Stimulated activated CD8-positive, alpha-beta memory T cell treated with anti-CD3 and anti-CD28 coated beads, Interleukin-4, amount 100 ng/mL, for 24 hours (primary cell): ENCODE data around the gene RBPJL.

Experiments used
- DNase-seq: peaks from one replicate; pipeline ENCODE4 v3.0.0-alpha.2; 2020; ENCODE audit warnings: low read depth

RBPJL gene

DNA sequence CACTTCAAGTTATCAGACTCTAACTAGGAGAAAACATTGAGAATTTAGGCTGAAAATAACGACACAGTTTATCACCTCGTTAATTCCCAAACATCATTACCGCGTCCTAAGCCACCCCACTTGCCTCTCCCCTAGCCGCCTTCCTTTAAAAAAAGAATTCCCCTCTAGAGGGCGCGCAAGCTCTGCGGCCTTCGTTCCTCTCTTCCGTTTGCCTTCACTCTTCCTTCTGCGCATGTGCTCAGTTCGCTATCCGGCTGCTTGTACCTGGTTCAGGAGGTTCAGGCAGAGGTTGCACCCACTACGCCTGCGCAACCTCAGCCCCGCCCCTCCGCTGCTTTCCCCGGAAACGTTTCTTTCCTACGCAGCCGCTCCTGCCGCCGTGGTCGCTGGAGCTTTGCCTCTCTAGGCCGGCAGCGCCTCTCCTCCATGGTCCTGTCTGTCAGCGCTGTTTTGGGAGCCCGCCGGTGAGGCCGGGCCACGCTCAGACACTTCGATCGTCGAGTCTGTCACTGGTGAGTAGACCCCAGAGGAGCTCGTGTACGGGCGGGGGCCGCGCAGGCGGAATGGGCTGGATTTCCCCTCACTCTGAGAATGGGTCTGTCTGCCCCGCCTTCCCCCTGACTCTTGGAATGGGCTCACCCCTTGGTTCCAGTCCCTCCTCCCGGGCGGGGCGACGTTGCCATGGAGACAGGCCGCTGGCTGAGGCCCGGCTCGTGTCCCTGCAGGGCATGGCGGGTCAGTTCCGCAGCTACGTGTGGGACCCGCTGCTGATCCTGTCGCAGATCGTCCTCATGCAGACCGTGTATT lies 56.4 kb downstream of the RBPJL start, which contains the start of gene SYS1:
Gene SYS1, plus strand, starts transcription at position 353 of the 807 bp plus-strand sequence. Its CDS starts 376 bp downstream, at position 729.
- DNase-seq = peak; percentile 97

DNA sequence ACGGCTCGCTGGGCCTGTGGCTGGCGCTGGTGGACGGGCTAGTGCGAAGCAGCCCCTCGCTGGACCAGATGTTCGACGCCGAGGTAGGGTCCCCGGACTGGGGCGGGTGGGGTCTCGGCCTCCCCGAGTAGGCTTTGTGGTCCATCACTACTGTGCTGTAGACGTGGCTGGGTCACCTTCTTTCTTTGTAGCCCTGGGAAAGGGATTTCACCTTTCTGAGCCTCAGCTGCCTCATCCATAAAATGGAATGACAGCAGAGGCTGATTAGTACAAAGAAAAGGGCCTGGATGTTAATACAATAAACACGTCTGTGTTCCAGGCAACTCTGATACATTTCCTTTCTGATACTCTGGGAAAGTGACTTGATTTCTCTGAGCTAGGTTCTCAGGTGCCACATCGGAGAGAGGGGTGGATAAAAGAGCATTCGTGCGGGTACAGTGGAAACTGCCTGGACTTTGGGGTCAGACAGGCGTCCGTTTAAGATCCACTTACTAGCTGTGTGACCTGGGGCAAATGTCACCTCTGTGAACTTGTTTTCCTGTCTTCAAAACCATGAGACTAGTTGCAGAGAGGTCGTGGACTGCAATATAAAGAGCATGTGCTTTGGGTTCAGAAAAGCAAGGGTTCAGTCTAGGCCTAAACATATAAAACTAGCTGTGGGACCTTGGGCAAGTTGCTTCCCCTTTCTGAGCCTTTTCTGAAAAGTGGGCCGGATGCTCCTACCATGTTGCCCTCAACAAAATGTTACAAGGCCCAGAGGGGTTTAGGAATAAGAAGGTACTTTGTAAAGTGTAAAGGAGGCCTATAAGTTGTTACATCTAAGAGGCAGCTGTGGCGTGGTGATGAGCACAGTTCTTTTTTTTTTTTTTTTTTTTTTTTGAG lies 57.2 kb downstream of the RBPJL start:
- no peak for DNase-seq

DNA sequence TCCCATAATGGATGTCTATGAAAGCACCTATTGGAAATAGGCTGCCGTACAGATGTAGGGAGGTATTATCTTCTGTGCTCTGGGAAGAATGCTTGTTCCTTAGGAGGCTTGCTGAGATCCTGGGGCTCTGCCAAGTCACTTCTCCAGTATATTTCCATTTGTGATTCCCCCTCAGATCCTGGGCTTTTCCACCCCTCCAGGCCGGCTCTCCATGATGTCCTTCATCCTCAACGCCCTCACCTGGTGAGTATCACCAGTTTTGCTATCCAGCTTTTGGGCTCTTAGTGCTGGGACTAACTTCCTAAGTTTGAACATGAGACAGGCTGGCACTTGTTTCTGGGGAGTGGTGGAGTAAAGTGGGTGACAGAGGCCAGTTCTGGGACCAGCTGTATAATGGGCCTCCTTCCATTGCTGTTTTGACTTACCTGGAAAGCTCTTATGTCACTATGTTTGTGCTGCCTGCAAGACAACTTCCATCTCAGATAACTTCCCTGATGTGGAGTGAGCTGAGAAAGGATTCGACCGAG lies 58.9 kb downstream of the RBPJL start:
- DNase-seq = no peak

DNA sequence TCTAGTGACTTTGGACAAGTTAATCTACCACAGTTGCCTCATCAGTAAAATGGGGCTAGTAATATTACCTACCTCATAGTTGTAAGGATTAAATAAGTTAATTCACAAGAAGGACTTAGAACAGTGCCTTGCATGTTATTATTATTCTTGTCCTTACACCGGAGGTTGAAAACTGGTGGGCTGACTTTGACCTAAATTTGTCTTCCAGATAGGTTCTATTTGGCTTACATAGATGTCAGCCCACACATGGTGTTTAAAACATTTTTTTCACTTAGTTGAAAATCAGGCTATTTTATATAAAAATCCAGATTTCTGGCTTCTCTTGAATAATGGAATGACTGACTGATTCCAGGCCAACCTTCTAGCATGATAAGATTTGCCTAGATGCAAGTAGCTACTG lies 59.6 kb downstream of the RBPJL start:
- no peak for DNase-seq

DNA sequence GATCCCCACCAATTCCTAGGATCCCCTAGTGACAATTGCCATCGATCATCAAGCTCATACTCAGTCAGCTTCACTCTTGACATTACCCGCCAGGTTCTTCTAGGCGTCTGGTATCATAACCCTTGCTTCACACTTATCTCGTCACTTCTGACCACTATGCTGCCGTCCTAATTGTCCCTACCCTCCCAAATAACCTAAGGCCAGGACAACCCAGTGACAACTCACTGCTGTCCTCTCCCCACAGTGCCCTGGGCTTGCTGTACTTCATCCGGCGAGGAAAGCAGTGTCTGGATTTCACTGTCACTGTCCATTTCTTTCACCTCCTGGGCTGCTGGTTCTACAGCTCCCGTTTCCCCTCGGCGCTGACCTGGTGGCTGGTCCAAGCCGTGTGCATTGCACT lies 60.0 kb downstream of the RBPJL start:
- DNase-seq = no peak

DNA sequence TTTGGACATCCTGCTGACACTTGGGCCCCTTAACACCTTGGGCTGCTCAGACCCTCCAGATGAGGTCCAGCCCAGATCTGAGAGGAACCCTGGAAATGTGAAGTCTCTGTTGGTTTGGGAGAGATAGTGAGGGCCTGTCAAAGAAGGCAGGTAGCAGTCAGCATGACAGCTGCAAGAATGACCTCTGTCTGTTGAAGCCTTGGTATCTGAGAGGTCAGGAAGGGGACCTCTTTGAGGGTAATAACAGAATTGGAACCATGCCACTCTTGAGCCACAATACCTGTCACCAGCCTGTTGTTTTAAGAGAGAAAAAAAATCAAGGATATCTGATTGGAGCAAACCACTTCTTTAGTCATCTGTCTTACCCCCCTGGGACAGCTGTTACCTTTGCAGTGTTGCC lies 60.5 kb downstream of the RBPJL start:
- no peak for DNase-seq
